Measurements from ENCODE around the gene STUM.

DNA sequence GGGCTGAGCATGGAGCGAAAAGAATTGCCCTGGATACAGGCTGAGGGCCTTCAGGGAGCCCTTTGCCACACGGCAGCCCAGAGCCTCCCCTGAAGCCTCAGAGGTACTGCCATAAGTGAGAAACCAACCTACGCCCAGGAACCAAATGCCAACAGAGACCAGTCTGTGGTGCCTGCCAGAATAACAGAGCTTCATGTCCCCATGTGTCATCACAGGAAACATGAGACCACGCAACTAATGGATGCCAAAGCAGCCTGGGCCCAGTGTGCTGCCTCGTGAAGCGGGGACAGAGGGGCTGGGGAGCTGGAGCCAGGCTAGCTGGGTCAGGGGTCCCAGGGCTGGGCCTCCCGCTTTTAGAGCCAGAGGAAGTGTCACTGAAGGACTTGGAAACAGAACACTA lies 18.7 kb upstream of the STUM start:
- TF ChIP-seq, protein P1, sequence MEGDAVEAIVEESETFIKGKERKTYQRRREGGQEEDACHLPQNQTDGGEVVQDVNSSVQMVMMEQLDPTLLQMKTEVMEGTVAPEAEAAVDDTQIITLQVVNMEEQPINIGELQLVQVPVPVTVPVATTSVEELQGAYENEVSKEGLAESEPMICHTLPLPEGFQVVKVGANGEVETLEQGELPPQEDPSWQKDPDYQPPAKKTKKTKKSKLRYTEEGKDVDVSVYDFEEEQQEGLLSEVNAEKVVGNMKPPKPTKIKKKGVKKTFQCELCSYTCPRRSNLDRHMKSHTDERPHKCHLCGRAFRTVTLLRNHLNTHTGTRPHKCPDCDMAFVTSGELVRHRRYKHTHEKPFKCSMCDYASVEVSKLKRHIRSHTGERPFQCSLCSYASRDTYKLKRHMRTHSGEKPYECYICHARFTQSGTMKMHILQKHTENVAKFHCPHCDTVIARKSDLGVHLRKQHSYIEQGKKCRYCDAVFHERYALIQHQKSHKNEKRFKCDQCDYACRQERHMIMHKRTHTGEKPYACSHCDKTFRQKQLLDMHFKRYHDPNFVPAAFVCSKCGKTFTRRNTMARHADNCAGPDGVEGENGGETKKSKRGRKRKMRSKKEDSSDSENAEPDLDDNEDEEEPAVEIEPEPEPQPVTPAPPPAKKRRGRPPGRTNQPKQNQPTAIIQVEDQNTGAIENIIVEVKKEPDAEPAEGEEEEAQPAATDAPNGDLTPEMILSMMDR (IDR thresholded peaks at IDR 0.05; ENCODE audit: control extremely low read depth in 1 of 3, insufficient read depth in 1 of 3, low read depth in 1 of 3, low read length in 3 of 3): no peak
- no peak for TF ChIP-seq CEBPB (IDR thresholded peaks at IDR 0.05; ENCODE audit: low read depth, low read length)
- TF ChIP-seq TAF1 (IDR thresholded peaks at IDR 0.05; ENCODE audit: low read depth, low read length): no peak
- no peak for TF ChIP-seq CHD2 (IDR thresholded peaks at IDR 0.05; ENCODE audit: low read length)
- no peak for TF ChIP-seq POLR2A (IDR thresholded peaks at IDR 0.05; ENCODE audit: control extremely low read depth in 1 of 2, low read depth in 2 of 2, low read length in 2 of 2)
- TF ChIP-seq ZNF274 (IDR thresholded peaks at IDR 0.05; ENCODE audit: borderline replicate concordance, extremely low read depth, low read length): no peak
- TF ChIP-seq, protein P2, sequence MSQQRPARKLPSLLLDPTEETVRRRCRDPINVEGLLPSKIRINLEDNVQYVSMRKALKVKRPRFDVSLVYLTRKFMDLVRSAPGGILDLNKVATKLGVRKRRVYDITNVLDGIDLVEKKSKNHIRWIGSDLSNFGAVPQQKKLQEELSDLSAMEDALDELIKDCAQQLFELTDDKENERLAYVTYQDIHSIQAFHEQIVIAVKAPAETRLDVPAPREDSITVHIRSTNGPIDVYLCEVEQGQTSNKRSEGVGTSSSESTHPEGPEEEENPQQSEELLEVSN (IDR thresholded peaks at IDR 0.05): no peak
- TF ChIP-seq TCF12 (IDR thresholded peaks at IDR 0.05; ENCODE audit: low read depth, low read length): no peak
- TF ChIP-seq EP300 (IDR thresholded peaks at IDR 0.05; ENCODE audit: borderline replicate concordance in 1 of 2, low read depth in 2 of 2, low read length in 2 of 2): no peak
- no peak for TF ChIP-seq CREB1 (IDR thresholded peaks at IDR 0.05)

Data from H1 (cell line).